ENCODE data around the gene SLC22A7.

Gene SLC22A7

GRCh38 chr6:43297644-43298564 lies at the start of gene SLC22A7:
SLC22A7 (plus strand) TSS chr6:43298260; CDS start chr6:43298359, 99 bp downstream.
- DNase-seq (ENCODE audit: low spot score): no peak

GRCh38 chr6:43248791-43249190 lies 49.3 kb upstream of the SLC22A7 start:
- DNase-seq (ENCODE audit: low spot score): no peak

- DNase-seq (ENCODE audit: low spot score): no peak
Observed at GRCh38 chr6:43250992-43251373, 47.1 kb upstream of the SLC22A7 start.

- DNase-seq (ENCODE audit: low spot score): no peak
Observed at GRCh38 chr6:43253401-43253800, 44.7 kb upstream of the SLC22A7 start.

- no peak for DNase-seq (ENCODE audit: low spot score)
Observed at GRCh38 chr6:43254138-43254817, 43.8 kb upstream of the SLC22A7 start.

- DNase-seq (ENCODE audit: low spot score): no peak
Observed at GRCh38 chr6:43254846-43255245, 43.2 kb upstream of the SLC22A7 start.

- no peak for DNase-seq (ENCODE audit: low spot score)
Observed at GRCh38 chr6:43255408-43256054, 42.5 kb upstream of the SLC22A7 start.

- DNase-seq (ENCODE audit: low spot score): no peak
Observed at GRCh38 chr6:43256670-43257366, 41.2 kb upstream of the SLC22A7 start.

GRCh38 chr6:43257367-43258145 lies 40.5 kb upstream of the SLC22A7 start:
- no peak for DNase-seq (ENCODE audit: low spot score)

- DNase-seq (ENCODE audit: low spot score): no peak
Observed at GRCh38 chr6:43258180-43258579, 39.9 kb upstream of the SLC22A7 start.

- no peak for DNase-seq (ENCODE audit: low spot score)
Observed at GRCh38 chr6:43258807-43259686, 39.0 kb upstream of the SLC22A7 start.

GRCh38 chr6:43260791-43261190 lies 37.3 kb upstream of the SLC22A7 start:
- no peak for DNase-seq (ENCODE audit: low spot score)

GRCh38 chr6:43261198-43261597 lies 36.9 kb upstream of the SLC22A7 start:
- no peak for DNase-seq (ENCODE audit: low spot score)

- DNase-seq (ENCODE audit: low spot score): no peak
Observed at GRCh38 chr6:43262000-43262779, 35.9 kb upstream of the SLC22A7 start.

GRCh38 chr6:43262780-43263313 lies 35.2 kb upstream of the SLC22A7 start:
- DNase-seq (ENCODE audit: low spot score): no peak

- DNase-seq (ENCODE audit: low spot score): peak; percentile 86
Observed at GRCh38 chr6:43263314-43264178, 34.5 kb upstream of the SLC22A7 start.

- no peak for DNase-seq (ENCODE audit: low spot score)
Observed at GRCh38 chr6:43264599-43265145, 33.4 kb upstream of the SLC22A7 start.

GRCh38 chr6:43265564-43265963 lies 32.5 kb upstream of the SLC22A7 start:
- no peak for DNase-seq (ENCODE audit: low spot score)
